Calu3 (cell line): ENCODE measurements around the gene SPATA21. TPM values are rescaled to one million over a fixed set of nuclear protein-coding genes. Genes with fewer than 3 reads are reported as not detected.
"Not testable (repeated sequence)": the region's sequence is repeated elsewhere in the genome, so short reads cannot be mapped to it uniquely, and the experiment has no call there.

Experiments
- BruUV-seq: library from RNA; stranded (reverse); fragments of 400-500 nt; replicated peaks from 2 replicates; lab custom pipeline; 2021; lab: Mats Ljungman, UMichigan
- CTCF ChIA-PET: fragments of 300-600 bp; sonication (Branson Sonifier 250); formaldehyde crosslinking; loops from one replicate; lab custom pipeline; 2022; ENCODE audit warnings: antibody characterized with exemption; lab: Charles Lee
- DNase-seq: peaks from one replicate; pipeline ENCODE4 v3.0.0; 2022
- H3K27ac Mint-ChIP-seq: one replicate; pipeline ENCODE4 v1.8.0; 2022; ENCODE audit warnings: mixed read lengths; ENCODE audit not compliant: unreplicated experiment
- H3K27me3 Mint-ChIP-seq: one replicate; pipeline ENCODE4 v1.8.0; 2022; ENCODE audit warnings: mixed read lengths; ENCODE audit not compliant: unreplicated experiment
- H3K36me3 Mint-ChIP-seq: one replicate; pipeline ENCODE4 v1.8.0; 2022; ENCODE audit warnings: mild to moderate bottlenecking, moderate library complexity, mixed read lengths; ENCODE audit not compliant: insufficient read depth, unreplicated experiment
- H3K4me1 Mint-ChIP-seq: one replicate; pipeline ENCODE4 v1.8.0; 2022; ENCODE audit warnings: mild to moderate bottlenecking, low read depth, mixed read lengths; ENCODE audit not compliant: unreplicated experiment
- H3K4me3 Mint-ChIP-seq: one replicate; pipeline ENCODE4 v1.8.0; 2022; ENCODE audit warnings: mild to moderate bottlenecking, low read depth, moderate library complexity, mixed read lengths; ENCODE audit not compliant: unreplicated experiment
- H3K9me3 Mint-ChIP-seq: one replicate; pipeline ENCODE4 v1.8.0; 2022; ENCODE audit warnings: low read depth, mixed read lengths; ENCODE audit not compliant: unreplicated experiment
- intact Hi-C: fragments of 100-400 bp; cut with micrococcal nuclease; formaldehyde crosslinking; loops from one replicate; pipeline ENCODE4 v1.10.0; 2022; ENCODE audit not compliant: unreplicated experiment
- total RNA-seq: library from RNA; stranded (reverse); gene quantifications from 2 replicates; pipeline ENCODE4 v1.2.3, GENCODE V29; 2022
- TF ChIP-seq, protein P1 (sequence below): fragments of 200-600 bp; IDR thresholded peaks from one replicate; pipeline ENCODE4 v1.8.0; 2022; ENCODE audit warnings: antibody characterized with exemption; ENCODE audit not compliant: unreplicated experiment

SPATA21 gene
- total RNA-seq, 1 experiment from 2014 or later, result not detected

DNA sequence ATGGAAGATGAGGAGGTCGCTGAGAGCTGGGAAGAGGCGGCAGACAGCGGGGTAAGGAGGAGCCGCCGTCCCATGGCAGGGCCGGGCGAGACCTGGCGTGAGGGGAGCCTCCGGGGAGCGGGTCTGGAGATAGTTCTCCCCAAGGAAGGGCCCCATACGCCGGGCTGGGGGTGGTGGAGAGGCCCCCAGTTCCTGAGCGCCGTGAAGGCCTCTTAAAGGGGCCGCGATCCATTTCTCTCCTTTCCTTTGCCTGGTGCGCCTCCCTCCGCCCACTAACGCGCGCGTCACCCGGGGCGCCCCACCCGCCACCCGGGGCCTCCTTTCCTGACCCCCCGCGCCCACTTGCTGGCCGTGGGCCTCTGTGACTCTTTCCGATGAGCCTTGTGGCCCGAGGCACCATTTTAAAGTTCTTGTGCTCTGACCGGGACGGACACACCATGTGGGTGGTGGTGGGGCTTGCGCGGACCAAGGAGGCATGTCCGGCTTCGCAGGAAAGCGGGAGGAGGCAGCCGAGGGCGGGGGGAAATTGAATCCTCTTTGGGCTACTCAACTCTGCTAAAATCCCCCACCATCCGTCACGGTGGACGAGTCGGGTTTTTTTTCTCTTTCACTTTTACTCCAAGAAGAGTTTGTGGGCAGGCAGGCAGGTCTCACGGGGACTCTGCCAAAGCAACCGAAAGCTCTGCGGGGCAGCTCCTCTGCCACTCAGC is 69.8 kb downstream of the SPATA21 start:
- no TSS peak for BruUV-seq
- TF ChIP-seq, protein P1, sequence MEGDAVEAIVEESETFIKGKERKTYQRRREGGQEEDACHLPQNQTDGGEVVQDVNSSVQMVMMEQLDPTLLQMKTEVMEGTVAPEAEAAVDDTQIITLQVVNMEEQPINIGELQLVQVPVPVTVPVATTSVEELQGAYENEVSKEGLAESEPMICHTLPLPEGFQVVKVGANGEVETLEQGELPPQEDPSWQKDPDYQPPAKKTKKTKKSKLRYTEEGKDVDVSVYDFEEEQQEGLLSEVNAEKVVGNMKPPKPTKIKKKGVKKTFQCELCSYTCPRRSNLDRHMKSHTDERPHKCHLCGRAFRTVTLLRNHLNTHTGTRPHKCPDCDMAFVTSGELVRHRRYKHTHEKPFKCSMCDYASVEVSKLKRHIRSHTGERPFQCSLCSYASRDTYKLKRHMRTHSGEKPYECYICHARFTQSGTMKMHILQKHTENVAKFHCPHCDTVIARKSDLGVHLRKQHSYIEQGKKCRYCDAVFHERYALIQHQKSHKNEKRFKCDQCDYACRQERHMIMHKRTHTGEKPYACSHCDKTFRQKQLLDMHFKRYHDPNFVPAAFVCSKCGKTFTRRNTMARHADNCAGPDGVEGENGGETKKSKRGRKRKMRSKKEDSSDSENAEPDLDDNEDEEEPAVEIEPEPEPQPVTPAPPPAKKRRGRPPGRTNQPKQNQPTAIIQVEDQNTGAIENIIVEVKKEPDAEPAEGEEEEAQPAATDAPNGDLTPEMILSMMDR, result no peak
- intact Hi-C loops, result loop anchor here (5.0 kb wide), 1 partner anchor 290 kb away; no protein-coding TSS in a partner anchor
- peak; percentile 68 for DNase-seq
- peak overlapping the region; percentile 87 for H3K4me3 Mint-ChIP-seq
- H3K9me3 Mint-ChIP-seq, result no peaks in the 10 kb centered on the region
- peak overlapping the region; percentile 74 for H3K27ac Mint-ChIP-seq
- peaks cover 16% of the 10 kb centered on the region for H3K4me1 Mint-ChIP-seq
- no peaks in the 10 kb centered on the region for H3K27me3 Mint-ChIP-seq
- peaks cover 17% of the 10 kb centered on the region for H3K36me3 Mint-ChIP-seq
- CTCF ChIA-PET, result no interaction called here

DNA sequence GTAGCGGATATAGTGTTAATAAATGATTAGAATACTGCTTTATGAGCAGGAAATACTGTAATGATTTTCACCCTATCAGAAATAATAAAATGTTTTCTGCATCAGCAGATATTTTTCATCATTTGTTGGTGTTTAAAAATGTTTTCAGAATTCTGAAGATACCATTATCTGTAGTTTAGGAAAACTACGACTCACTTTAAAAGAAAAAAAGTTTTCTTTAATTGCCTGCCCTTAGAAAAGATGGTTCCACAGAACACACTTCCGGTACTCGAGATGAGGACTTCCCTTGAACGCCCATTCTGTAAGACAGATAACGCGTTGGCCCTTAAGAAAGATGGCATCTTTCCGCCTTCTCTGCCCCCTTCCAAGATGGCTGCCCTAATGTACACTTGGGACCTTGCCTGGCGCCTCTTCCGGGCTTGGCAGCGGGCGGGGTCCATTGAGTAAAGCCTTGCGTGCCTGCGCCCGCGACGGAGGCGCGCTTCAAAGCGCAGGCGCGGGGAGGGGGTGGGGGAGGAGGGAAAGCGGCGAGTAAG is 70.4 kb downstream of the SPATA21 start, which contains the start of gene SZRD1:
TSS of gene SZRD1 (plus strand) at position 521 of the 536 bp plus-strand sequence. CDS start 16 bp downstream, outside the sequence.
- Mint-ChIP-seq H3K4me3 (peak within 1 kb of the TSS; percentile 87), H3K27ac (peak within 1 kb of the TSS; percentile 74), H3K4me1 (peaks cover 10% of the 10 kb centered on the region), H3K36me3 (peaks cover 17% of the 10 kb centered on the region), H3K9me3 (no peaks in the 10 kb centered on the region), H3K27me3 (no peaks in the 10 kb centered on the region)
- DNase-seq, result peak; percentile 90
- TF ChIP-seq, protein P1, result no peak
- intact Hi-C loops, result loop anchor here (5.0 kb wide), 1 partner anchor 289 kb away; no protein-coding TSS in a partner anchor
- CTCF ChIA-PET, result no interaction called here
- no TSS peak for BruUV-seq

DNA sequence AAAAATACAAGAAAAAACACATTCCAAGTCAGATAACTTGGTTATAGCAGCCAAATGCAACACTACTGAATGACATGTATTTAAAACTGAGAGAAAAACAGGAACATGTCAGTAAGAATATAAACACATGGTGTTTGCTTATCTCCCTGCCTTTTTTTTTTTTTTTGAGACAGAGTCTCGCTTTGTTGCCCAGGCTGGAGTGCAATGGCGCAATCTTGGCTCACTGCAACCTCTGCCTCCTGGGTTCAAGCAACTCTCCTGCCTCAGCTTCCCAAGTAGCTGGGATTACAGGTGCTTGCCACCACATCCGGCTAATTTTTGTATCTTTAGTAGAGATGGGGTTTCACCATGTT is 72.1 kb downstream of the SPATA21 start:
- H3K27ac Mint-ChIP-seq, DNase-seq, H3K9me3 Mint-ChIP-seq, H3K4me3 Mint-ChIP-seq, BruUV-seq, H3K27me3 Mint-ChIP-seq, CTCF ChIA-PET, H3K4me1 Mint-ChIP-seq: not testable (repeated sequence)
- intact Hi-C loops, result loop anchor here (5.0 kb wide), 1 partner anchor 288 kb away; no protein-coding TSS in a partner anchor
- peaks cover 17% of the 10 kb centered on the region for H3K36me3 Mint-ChIP-seq

DNA sequence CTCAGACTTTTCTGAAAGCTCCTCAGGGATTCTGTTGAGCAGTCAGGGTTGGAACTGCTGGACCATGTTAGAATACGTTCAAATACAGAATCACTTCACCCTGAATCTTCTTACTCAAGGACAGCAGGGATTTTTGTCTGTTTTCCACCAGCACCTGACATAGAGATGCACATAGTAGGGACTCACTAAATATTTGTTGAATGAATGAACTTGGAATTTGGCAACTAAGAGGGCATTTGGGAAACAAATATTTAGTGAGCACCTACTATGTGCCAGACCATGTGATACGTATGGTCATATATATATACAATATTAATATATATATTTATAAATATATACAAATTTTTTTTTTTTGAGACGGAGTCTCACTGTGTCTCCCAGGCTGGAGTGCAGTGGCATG is 80.4 kb downstream of the SPATA21 start:
- BruUV-seq, result no TSS peak
- TF ChIP-seq, protein P1, result no peak
- H3K4me1 Mint-ChIP-seq, result no peaks in the 10 kb centered on the region
- no peak overlapping the region for H3K27ac Mint-ChIP-seq
- no peak overlapping the region for H3K4me3 Mint-ChIP-seq
- intact Hi-C loops, result no loop called here
- peaks cover 9% of the 10 kb centered on the region for H3K36me3 Mint-ChIP-seq
- no peaks in the 10 kb centered on the region for H3K27me3 Mint-ChIP-seq
- H3K9me3 Mint-ChIP-seq, result no peaks in the 10 kb centered on the region
- CTCF ChIA-PET, result no interaction called here
- DNase-seq, result no peak
